GM12875 (cell line): ENCODE data around the gene CTTNBP2.

Experiments
- H3K4me3 ChIP-seq: one replicate; pipeline ENCODE4 v1.5.1; 2011; ENCODE audit warnings: low read depth, low read length, control low read depth
- TF ChIP-seq, protein P1 (sequence below): IDR thresholded peaks from 2 replicates; pipeline ENCODE4 v1.5.1; 2011; ENCODE audit warnings: low read depth, mild to moderate bottlenecking, control low read depth, inconsistent platforms, low read length, moderate library complexity, borderline replicate concordance; ENCODE audit not compliant: insufficient read depth

The CTTNBP2 gene

DNA sequence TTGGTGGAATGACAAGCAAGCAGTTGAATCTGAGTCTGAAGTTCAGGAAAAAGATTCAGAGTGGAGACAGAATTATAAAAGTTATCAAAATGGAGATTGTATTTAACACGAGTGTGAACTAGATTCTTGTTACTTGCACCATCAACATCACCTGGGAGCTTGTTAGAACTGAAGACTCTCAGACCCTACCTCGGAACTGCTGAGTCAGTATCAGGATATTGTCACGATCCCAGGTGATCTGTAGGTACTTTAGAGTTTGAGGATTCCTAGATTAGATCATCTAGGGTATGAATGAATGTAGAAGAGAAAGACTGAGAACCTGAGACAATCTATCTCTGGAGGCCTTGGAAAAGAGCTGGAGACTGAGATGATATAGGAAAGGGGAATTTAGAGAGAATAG lies 194.1 kb downstream of the CTTNBP2 start:
- no peak overlapping the region for H3K4me3 ChIP-seq
- TF ChIP-seq, protein P1, sequence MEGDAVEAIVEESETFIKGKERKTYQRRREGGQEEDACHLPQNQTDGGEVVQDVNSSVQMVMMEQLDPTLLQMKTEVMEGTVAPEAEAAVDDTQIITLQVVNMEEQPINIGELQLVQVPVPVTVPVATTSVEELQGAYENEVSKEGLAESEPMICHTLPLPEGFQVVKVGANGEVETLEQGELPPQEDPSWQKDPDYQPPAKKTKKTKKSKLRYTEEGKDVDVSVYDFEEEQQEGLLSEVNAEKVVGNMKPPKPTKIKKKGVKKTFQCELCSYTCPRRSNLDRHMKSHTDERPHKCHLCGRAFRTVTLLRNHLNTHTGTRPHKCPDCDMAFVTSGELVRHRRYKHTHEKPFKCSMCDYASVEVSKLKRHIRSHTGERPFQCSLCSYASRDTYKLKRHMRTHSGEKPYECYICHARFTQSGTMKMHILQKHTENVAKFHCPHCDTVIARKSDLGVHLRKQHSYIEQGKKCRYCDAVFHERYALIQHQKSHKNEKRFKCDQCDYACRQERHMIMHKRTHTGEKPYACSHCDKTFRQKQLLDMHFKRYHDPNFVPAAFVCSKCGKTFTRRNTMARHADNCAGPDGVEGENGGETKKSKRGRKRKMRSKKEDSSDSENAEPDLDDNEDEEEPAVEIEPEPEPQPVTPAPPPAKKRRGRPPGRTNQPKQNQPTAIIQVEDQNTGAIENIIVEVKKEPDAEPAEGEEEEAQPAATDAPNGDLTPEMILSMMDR = no peak

DNA sequence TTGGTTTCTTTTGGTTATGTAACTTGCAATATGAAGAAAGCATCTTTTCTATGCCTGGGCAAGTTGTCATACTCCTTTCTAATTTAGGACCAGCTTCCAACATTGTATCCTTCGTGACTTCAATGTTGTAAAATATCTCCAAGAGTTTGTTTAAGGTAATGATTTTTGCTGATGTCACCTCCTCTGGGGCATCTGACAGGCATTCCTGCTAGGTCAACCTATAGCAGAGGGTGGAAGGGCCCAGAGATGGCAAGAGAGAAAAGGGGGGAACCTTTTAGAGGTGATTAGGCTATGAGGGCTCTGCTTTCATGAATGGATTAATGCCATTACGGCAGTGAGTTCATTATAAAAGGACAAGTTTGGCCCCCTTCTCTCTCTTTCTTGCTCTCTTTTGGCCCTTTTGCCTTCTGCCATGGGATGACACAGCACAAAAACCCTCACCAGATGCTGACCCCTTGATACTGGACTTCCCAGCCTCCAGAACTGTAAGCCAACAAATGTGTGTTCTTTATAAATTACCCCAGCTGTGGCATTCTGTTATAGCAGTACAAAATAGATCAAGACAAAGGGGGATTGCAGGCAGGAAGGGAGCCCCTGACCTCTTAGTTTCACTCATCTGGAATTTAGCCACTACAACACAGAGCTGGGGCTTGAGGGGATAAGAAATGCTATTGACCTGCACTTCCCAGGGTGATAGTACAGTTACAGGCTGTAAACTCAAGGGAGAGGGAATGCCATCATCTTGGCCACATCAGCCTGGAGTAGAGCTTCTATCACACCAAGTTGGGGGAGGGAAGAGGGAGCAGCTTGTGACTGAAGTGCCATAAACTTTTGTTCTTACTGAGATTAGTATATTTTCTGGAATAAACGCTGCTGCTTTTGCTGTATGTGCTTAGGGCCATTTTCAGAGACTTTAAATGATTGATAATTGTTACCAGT lies 197.5 kb downstream of the CTTNBP2 start:
- no peak overlapping the region for H3K4me3 ChIP-seq
- TF ChIP-seq, protein P1 = no peak

DNA sequence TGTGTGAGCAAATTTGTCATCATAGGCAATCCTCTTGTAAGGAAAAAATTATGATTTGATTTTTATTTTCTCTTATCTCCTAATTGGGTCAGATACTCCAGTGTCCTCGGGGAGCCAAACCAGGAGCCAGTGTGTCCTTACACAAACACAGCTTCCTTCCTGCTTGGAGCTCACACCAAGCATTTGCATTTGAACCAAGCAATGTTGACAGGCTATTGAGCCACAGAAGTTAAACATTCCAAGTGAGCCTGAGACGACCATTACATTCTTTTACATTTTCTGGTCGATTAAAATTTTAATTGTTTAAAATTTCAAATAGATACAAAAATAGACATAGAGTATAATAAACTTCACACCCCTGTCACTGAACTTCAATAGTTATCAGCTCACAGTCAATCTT lies 198.6 kb downstream of the CTTNBP2 start:
- no peak overlapping the region for H3K4me3 ChIP-seq
- TF ChIP-seq, protein P1 = no peak

DNA sequence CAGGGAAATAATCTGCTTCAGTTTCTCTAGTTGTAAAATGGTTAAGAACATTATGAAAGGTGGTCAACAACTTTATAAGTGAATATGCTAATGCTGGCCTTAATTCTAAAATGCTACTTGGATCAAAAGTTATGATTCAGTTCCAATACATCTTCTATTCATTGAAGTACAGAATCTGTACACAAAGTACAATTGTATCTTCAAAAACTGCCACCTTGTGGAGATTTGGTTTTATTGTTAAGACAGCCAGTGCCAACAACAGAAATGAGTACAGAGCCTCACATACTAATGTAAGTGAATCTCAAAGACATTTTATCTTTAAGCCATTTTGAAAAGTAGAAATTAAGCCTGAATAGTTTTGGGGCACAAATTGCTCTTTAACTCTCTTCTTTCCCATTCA lies 199.4 kb downstream of the CTTNBP2 start:
- H3K4me3 ChIP-seq = no peak overlapping the region
- TF ChIP-seq, protein P1 = no peak

DNA sequence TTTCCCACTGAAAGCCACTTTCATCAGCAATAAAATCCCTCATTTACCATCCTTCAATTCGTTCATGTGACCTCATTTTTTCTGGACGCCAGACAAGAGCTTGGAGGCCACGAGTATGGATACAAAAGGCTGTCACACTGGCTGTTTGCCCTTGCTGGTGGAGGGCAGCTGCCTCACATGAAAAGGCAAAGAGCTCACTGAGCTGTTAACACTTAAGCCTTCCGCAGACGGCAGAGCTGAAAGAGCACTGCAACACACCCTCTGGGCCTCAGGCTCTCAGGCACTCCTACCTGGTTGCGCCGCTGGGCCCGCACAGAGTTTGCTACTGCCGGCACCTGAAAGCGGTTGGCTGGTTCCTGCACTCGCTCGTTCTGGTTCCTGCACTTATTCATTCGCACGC lies 199.9 kb downstream of the CTTNBP2 start:
- no peak overlapping the region for H3K4me3 ChIP-seq
- TF ChIP-seq, protein P1 = no peak

DNA sequence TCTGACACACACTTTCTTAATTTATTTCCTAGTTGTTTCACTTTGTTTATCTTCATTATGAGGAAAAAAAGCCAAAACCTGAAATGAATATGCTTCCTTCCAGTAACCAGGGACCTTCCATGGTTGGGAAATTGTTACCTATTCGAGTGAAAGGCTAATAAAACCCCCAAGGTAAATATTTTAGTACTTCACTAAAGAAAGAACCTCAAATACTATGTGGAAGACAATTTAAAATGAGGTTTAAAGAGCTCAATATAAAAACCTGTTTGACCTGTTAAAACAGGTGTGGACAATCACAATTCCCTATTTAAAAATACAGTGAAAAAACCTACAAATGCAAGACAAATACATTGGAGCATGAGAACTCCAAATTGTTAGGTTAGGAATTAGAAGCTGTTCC lies 200.8 kb downstream of the CTTNBP2 start:
- TF ChIP-seq, protein P1 = no peak
- no peak overlapping the region for H3K4me3 ChIP-seq

GRCh38 chr7:117669818-117670217 lies 203.4 kb downstream of the CTTNBP2 start:
- TF ChIP-seq, protein P1 = no peak
- H3K4me3 ChIP-seq = no peak overlapping the region
